B cell (primary cell): ENCODE results near the gene FER. TPM values are rescaled to one million over a fixed set of nuclear protein-coding genes. Genes with fewer than 3 reads are reported as not detected.
"Not testable (repeated sequence)": the region's sequence is repeated elsewhere in the genome, so short reads cannot be mapped to it uniquely, and the experiment has no call there.

Source experiments
- ATAC-seq: fragments of 200-7000 bp; cut with Tn5 transposase; one replicate; pipeline ENCODE4 v1.10.0; 2021; ENCODE audit warnings: low read depth, mild to moderate bottlenecking, moderate number of reproducible peaks, moderate library complexity
- CTCF ChIA-PET: fragments of 350-600 bp; sonication (Branson Sonifier 250); formaldehyde crosslinking; loops from one replicate; lab custom pipeline; 2021; ENCODE audit warnings: antibody characterized with exemption, inconsistent platforms; lab: Charles Lee
- POLR2A ChIA-PET: fragments of 350-600 bp; sonication (Branson Sonifier 250); formaldehyde crosslinking; loops from one replicate; lab custom pipeline; 2021; ENCODE audit warnings: antibody characterized with exemption; lab: Charles Lee
- DNase-seq: peaks from one replicate; pipeline ENCODE4 v3.0.0; 2013
- H2AFZ ChIP-seq: 2 replicates; pipeline ENCODE4 v1.6.1; 2012; ENCODE audit warnings: mild to moderate bottlenecking, low read depth, low read length; ENCODE audit not compliant: insufficient read depth, poor library complexity, severe bottlenecking
- H3K27ac ChIP-seq, 2 donors: 1 replicate in 1 of 2; 2 replicates in 1 of 2; pipeline ENCODE4 v1.5.1; 2012 to 2013; ENCODE audit warnings: low read length in 2 of 2, mild to moderate bottlenecking in 2 of 2, moderate library complexity in 1 of 2
- H3K27me3 ChIP-seq, 4 experiments: fragments of 200-600 bp in 1 of 4; sonication (generic) in 1 of 4; replicated peaks in 1 of 4; 1 replicate in 2 of 4; 2 replicates in 2 of 4; pipeline versions ENCODE4 v1.6.1 to v1.7.0; 2013 to 2016; ENCODE audit warnings: low read length in 3 of 4, mild to moderate bottlenecking in 2 of 4, mixed read lengths in 1 of 4, moderate library complexity in 1 of 4; ENCODE audit not compliant: insufficient read depth in 4 of 4, control insufficient read depth in 3 of 4; ENCODE audit errors: control extremely low read depth in 1 of 4
- H3K36me3 ChIP-seq, 2 experiments: replicated peaks in 1 of 2; 1 replicate in 1 of 2; 2 replicates in 1 of 2; pipeline versions ENCODE4 v1.6.1 to v1.7.1; 2013; ENCODE audit warnings: low read length in 1 of 2; ENCODE audit not compliant: insufficient read depth in 2 of 2, control insufficient read depth in 1 of 2; ENCODE audit errors: control extremely low read depth in 1 of 2, extremely low read depth in 1 of 2
- H3K4me1 ChIP-seq, 2 donors: fragments of 200-600 bp in 1 of 2; sonication (generic) in 1 of 2; 1 replicate in 1 of 2; 2 replicates in 1 of 2; pipeline versions ENCODE4 v1.5.1 to v1.6.1; 2013 to 2017; ENCODE audit warnings: low read length in 2 of 2; ENCODE audit not compliant: control insufficient read depth in 2 of 2, insufficient read depth in 2 of 2
- H3K4me2 ChIP-seq: replicated peaks from 2 replicates; pipeline ENCODE3; 2012; ENCODE audit warnings: mild to moderate bottlenecking, low read depth, low read length; ENCODE audit not compliant: poor library complexity, severe bottlenecking
- H3K4me3 ChIP-seq, 5 experiments: fragments of 200-600 bp in 1 of 5; sonication (generic) in 1 of 5; 1 replicate in 3 of 5; 2 replicates in 2 of 5; pipeline versions ENCODE4 v1.5.1 to v1.7.0; 2011 to 2016; ENCODE audit warnings: low read length in 4 of 5, mild to moderate bottlenecking in 4 of 5, low read depth in 2 of 5, control low read depth in 1 of 5, moderate library complexity in 1 of 5; ENCODE audit not compliant: insufficient read depth in 1 of 5; ENCODE audit errors: control extremely low read depth in 1 of 5, extremely low read depth in 1 of 5
- H3K79me2 ChIP-seq: fragments of 200-600 bp; sonication (generic); one replicate; pipeline ENCODE4 v1.6.0; 2016; ENCODE audit warnings: low read length; ENCODE audit not compliant: control insufficient read depth, insufficient read depth
- H3K9ac ChIP-seq: fragments of 200-600 bp; sonication (generic); 2 replicates; pipeline ENCODE4 v1.6.1; 2017; ENCODE audit warnings: mild to moderate bottlenecking, low read length, moderate library complexity
- H3K9me3 ChIP-seq, 3 donors: one replicate each; pipeline versions ENCODE4 v1.6.1 to v1.7.1; 2013; ENCODE audit warnings: low read length in 2 of 3; ENCODE audit not compliant: control insufficient read depth in 2 of 3, insufficient read depth in 1 of 3; ENCODE audit errors: control extremely low read depth in 1 of 3
- H4K20me1 ChIP-seq: 2 replicates; pipeline ENCODE4 v1.6.0; 2012; ENCODE audit warnings: mild to moderate bottlenecking, low read length; ENCODE audit not compliant: insufficient read depth, control insufficient read depth, poor library complexity, severe bottlenecking
- H3K27ac Mint-ChIP-seq: one replicate; pipeline ENCODE4 v1.8.0; 2021; ENCODE audit warnings: mixed read lengths
- H3K27me3 Mint-ChIP-seq: one replicate; pipeline ENCODE4 v1.8.0; 2021; ENCODE audit warnings: mixed read lengths
- H3K4me1 Mint-ChIP-seq: one replicate; pipeline ENCODE4 v1.8.0; 2021; ENCODE audit warnings: mixed read lengths
- H3K4me3 Mint-ChIP-seq: one replicate; pipeline ENCODE4 v1.8.0; 2021; ENCODE audit warnings: mixed read lengths
- H3K9me3 Mint-ChIP-seq: one replicate; pipeline ENCODE4 v1.8.0; 2022; ENCODE audit warnings: mixed read lengths; ENCODE audit not compliant: insufficient read depth
- EZH2 ChIP-seq: IDR thresholded peaks from 2 replicates; pipeline ENCODE4 v1.6.1; 2012; ENCODE audit warnings: borderline replicate concordance, low read depth, mild to moderate bottlenecking, moderate library complexity, low read length; ENCODE audit not compliant: insufficient read depth, poor library complexity, severe bottlenecking
- WGBS: methylation state at CpG from one replicate; pipeline ENCODE4 v1.1.5; 2013; ENCODE audit warnings: missing lambda C conversion rate; ENCODE audit not compliant: insufficient coverage; 5-methylcytosine and 5-hydroxymethylcytosine counted together
- intact Hi-C: fragments of 100-400 bp; cut with micrococcal nuclease; formaldehyde crosslinking; loops from one replicate; pipeline ENCODE4 v1.10.0; 2022
- polyA plus RNA-seq: library from polyadenylated mRNA; depleted of rRNA; stranded (reverse); fragments of >200 nt; gene quantifications from 2 replicates; pipeline ENCODE4 v1.2.3, GENCODE V29; 2012
- total RNA-seq, 2 donors: library from RNA; stranded (reverse); fragments of 120-200 nt in 1 of 2; gene quantifications; 1 replicate in 1 of 2; 2 replicates in 1 of 2; pipeline versions ENCODE4 v1.2.3 to v1.2.4, GENCODE V29; 2013 to 2022
- TF ChIP-seq, protein P1 (sequence below): fragments of 200-600 bp; IDR thresholded peaks from one replicate; pipeline ENCODE4 v1.8.0; 2022; ENCODE audit warnings: antibody characterized with exemption, mild to moderate bottlenecking

The FER gene
- total and polyA plus RNA-seq, 2 donors (not counting 1 experiment from before 2014, with no cell fraction given): 1.3 to 41.3 TPM

DNA sequence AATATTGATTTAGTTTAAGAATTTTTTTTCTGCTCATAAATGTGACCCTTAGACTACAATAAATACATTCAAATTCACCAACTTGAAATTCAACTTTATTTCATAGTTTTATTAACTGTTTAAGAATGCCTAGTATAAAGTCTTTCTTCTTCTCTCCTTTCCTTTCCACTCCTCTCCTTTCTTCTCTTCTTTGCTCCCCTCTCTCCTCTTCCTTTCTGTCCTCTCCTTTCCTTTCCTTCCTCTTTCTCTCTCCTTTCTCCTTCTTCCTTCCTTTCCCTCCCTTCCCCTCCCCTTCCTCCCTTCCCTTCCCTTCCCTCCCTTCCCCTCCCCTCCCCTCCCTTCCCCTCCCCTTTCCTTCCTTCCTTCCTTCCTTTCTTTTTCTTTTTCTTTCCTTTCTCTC, 150.6 kb downstream of the FER start:
- Histone ChIP-seq H3K27ac (no peak overlapping the region), H2AFZ (no peak overlapping the region), H3K9ac (no peak overlapping the region), H3K9me3 (peaks cover 0 to 4% (median 0%) of the 10 kb centered on the region in 3 donors), H3K4me3 (no peak overlapping the region), H3K4me1 (peaks cover 0 to 2% of the 10 kb centered on the region in 2 donors), H4K20me1 (no peaks in the 10 kb centered on the region), H3K27me3 (no peaks in the 10 kb centered on the region), H3K36me3 (no peaks in the 10 kb centered on the region), H3K4me2 (no peak overlapping the region), H3K79me2 (no peaks in the 10 kb centered on the region)
- ATAC-seq (no peak), DNase-seq (no peak)
- no peak for TF ChIP-seq EZH2
- TF ChIP-seq, protein P1, sequence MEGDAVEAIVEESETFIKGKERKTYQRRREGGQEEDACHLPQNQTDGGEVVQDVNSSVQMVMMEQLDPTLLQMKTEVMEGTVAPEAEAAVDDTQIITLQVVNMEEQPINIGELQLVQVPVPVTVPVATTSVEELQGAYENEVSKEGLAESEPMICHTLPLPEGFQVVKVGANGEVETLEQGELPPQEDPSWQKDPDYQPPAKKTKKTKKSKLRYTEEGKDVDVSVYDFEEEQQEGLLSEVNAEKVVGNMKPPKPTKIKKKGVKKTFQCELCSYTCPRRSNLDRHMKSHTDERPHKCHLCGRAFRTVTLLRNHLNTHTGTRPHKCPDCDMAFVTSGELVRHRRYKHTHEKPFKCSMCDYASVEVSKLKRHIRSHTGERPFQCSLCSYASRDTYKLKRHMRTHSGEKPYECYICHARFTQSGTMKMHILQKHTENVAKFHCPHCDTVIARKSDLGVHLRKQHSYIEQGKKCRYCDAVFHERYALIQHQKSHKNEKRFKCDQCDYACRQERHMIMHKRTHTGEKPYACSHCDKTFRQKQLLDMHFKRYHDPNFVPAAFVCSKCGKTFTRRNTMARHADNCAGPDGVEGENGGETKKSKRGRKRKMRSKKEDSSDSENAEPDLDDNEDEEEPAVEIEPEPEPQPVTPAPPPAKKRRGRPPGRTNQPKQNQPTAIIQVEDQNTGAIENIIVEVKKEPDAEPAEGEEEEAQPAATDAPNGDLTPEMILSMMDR: no peak
- H3K27me3 Mint-ChIP-seq: no peaks in the 10 kb centered on the region
- CTCF ChIA-PET: interaction anchor here (0.9 kb wide), 1 partner anchor 217 kb away, joined by 3 read pairs; no protein-coding TSS in a partner anchor
- H3K27ac Mint-ChIP-seq: no peak overlapping the region
- POLR2A ChIA-PET: no interaction called here
- no peak overlapping the region for H3K4me3 Mint-ChIP-seq
- no peaks in the 10 kb centered on the region for H3K9me3 Mint-ChIP-seq
- H3K4me1 Mint-ChIP-seq: peaks cover 9% of the 10 kb centered on the region
- intact Hi-C loops: no loop called here

DNA sequence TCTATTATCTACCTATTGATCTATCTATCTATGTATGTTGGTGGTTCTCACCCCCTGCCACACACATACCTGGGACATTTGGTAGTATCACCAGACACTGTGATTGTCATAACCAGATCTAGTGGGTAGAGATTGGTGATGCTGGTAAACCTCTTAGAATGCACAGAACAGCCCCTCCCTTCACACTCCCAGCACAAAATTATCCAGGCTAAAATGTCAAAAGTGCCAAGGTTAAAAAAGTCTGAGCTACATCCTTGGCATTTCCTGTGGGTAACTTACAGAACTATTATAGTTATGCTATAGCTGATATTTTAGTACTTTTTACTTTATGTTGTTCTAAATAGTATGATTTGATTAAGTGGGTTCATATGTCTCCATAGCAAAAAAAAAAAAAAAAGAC, 151.0 kb downstream of the FER start:
- ATAC-seq (no peak), DNase-seq (no peak)
- Histone ChIP-seq H3K27me3 (no peaks in the 10 kb centered on the region), H3K4me1 (peaks cover 0 to 2% of the 10 kb centered on the region in 2 donors), H3K4me2 (no peak overlapping the region), H3K4me3 (no peak overlapping the region), H2AFZ (no peak overlapping the region), H4K20me1 (no peaks in the 10 kb centered on the region), H3K36me3 (no peaks in the 10 kb centered on the region), H3K9me3 (peaks cover 0 to 4% (median 0%) of the 10 kb centered on the region in 3 donors), H3K27ac (no peak overlapping the region), H3K79me2 (no peaks in the 10 kb centered on the region), H3K9ac (no peak overlapping the region)
- Mint-ChIP-seq H3K9me3 (no peaks in the 10 kb centered on the region), H3K27me3 (no peaks in the 10 kb centered on the region), H3K4me1 (peaks cover 9% of the 10 kb centered on the region), H3K27ac (no peak overlapping the region), H3K4me3 (no peak overlapping the region)
- CTCF ChIA-PET: interaction anchor here (0.9 kb wide), 1 partner anchor 217 kb away, joined by 3 read pairs; no protein-coding TSS in a partner anchor
- TF ChIP-seq, protein P1: no peak
- TF ChIP-seq EZH2: no peak
- POLR2A ChIA-PET: no interaction called here
- intact Hi-C loops: no loop called here

DNA sequence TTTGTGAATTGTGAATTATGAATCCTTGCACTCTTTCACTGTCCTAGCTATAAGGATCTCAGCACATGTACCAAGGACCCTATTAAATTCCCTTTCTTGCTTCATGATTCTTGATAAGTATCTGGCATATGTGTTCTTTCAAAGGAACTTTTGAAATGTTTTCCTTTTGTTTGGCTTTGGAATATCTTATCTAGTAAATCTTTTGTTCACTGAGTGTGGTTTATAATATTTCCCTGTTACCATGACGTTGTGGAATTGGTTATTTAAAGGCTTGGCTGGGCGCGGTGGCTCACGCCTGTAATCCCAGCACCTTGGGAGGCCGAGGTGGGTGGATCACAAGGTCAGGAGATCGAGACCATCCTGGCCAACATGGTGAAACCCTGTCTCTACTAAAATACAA, 151.5 kb downstream of the FER start:
- H3K4me1 Mint-ChIP-seq, H3K4me2 ChIP-seq, H3K27me3 Mint-ChIP-seq, intact Hi-C loops, H3K9me3 Mint-ChIP-seq, DNase-seq, ATAC-seq, H3K27ac ChIP-seq, H3K9ac ChIP-seq, H3K79me2 ChIP-seq, H3K4me3 Mint-ChIP-seq, POLR2A ChIA-PET, H3K4me3 ChIP-seq, H3K9me3 ChIP-seq, H2AFZ ChIP-seq, H3K27ac Mint-ChIP-seq, H3K36me3 ChIP-seq, H3K4me1 ChIP-seq, H3K27me3 ChIP-seq, H4K20me1 ChIP-seq: not testable (repeated sequence)
- no CpG with 5 or more reads among the region's 6 CpGs for WGBS
- CTCF ChIA-PET: interaction anchor here (0.9 kb wide), 1 partner anchor 218 kb away, joined by 3 read pairs; no protein-coding TSS in a partner anchor
